HEK293T (cell line): ENCODE results near the gene CISD2.
"Not testable (repeated sequence)": the region's sequence is repeated elsewhere in the genome, so short reads cannot be mapped to it uniquely, and the experiment has no call there.

Experiments
- CTCF ChIA-PET: fragments of 350-600 bp; formaldehyde crosslinking; extraction: SDS; loops from one replicate; lab custom pipeline; 2021; ENCODE audit warnings: antibody characterized with exemption, inconsistent platforms; lab: Yijun Ruan, JAX
- POLR2A ChIA-PET: fragments of 350-600 bp; formaldehyde crosslinking; extraction: SDS; loops from one replicate; lab custom pipeline; 2020; ENCODE audit warnings: antibody characterized with exemption, inconsistent platforms; lab: Yijun Ruan, JAX
- DNase-seq: peaks from one replicate; pipeline ENCODE4 v3.0.0; 2012; ENCODE audit warnings: mixed read lengths; ENCODE audit errors: extremely low spot score
- ARNT ChIP-seq: fragments of 450-650 bp; IDR thresholded peaks from 2 replicates; pipeline ENCODE4 v1.6.1; 2017; ENCODE audit warnings: mild to moderate bottlenecking
- BHLHE40 ChIP-seq: fragments of 450-650 bp; IDR thresholded peaks from 2 replicates; pipeline ENCODE4 v1.6.1; 2016; ENCODE audit warnings: mild to moderate bottlenecking, moderate library complexity, borderline replicate concordance
- CTBP1 ChIP-seq: fragments of 450-650 bp; IDR thresholded peaks from 2 replicates; pipeline ENCODE4 v1.6.1; 2016; ENCODE audit warnings: borderline replicate concordance
- ELF4 ChIP-seq: fragments of 450-650 bp; IDR thresholded peaks from 2 replicates; pipeline ENCODE4 v1.6.1; 2017; ENCODE audit warnings: antibody characterized with exemption
- FOXA1 ChIP-seq: fragments of 450-650 bp; IDR thresholded peaks from 2 replicates; pipeline ENCODE4 v1.6.1; 2016; ENCODE audit warnings: mild to moderate bottlenecking
- FOXK2 ChIP-seq: fragments of 450-650 bp; IDR thresholded peaks from 2 replicates; pipeline ENCODE4 v1.6.1; 2016; ENCODE audit warnings: mild to moderate bottlenecking
- FOXM1 ChIP-seq: fragments of 450-650 bp; IDR thresholded peaks from 2 replicates; pipeline ENCODE4 v1.6.1; 2017; ENCODE audit warnings: mild to moderate bottlenecking, borderline replicate concordance
- HDGF ChIP-seq: fragments of 450-650 bp; IDR thresholded peaks from 2 replicates; pipeline ENCODE4 v1.6.1; 2017; ENCODE audit warnings: antibody characterized with exemption, borderline replicate concordance
- L3MBTL2 ChIP-seq: fragments of 450-650 bp; conservative IDR thresholded peaks from 2 replicates; pipeline ENCODE4 v1.6.1; 2016; ENCODE audit warnings: mild to moderate bottlenecking
- LEF1 ChIP-seq: fragments of 450-650 bp; IDR thresholded peaks from 2 replicates; pipeline ENCODE4 v1.6.1; 2017; ENCODE audit warnings: mild to moderate bottlenecking, borderline replicate concordance
- NFRKB ChIP-seq: fragments of 450-650 bp; IDR thresholded peaks from 2 replicates; pipeline ENCODE4 v1.6.1; 2016; ENCODE audit warnings: mild to moderate bottlenecking, moderate library complexity
- SP1 ChIP-seq: fragments of 450-650 bp; IDR thresholded peaks from 2 replicates; pipeline ENCODE4 v1.6.1; 2017
- SUZ12 ChIP-seq: fragments of 450-650 bp; IDR thresholded peaks from 2 replicates; pipeline ENCODE4 v1.6.1; 2016; ENCODE audit warnings: mild to moderate bottlenecking
- TARDBP ChIP-seq: fragments of 450-650 bp; IDR thresholded peaks from 2 replicates; pipeline ENCODE4 v1.6.1; 2016
- ZNF384 ChIP-seq: fragments of 450-650 bp; IDR thresholded peaks from 2 replicates; pipeline ENCODE4 v1.6.1; 2016
- TF ChIP-seq, protein P1 (sequence below): fragments of 450-650 bp; IDR thresholded peaks from 2 replicates; pipeline ENCODE4 v1.6.1; 2016

Gene CISD2

DNA sequence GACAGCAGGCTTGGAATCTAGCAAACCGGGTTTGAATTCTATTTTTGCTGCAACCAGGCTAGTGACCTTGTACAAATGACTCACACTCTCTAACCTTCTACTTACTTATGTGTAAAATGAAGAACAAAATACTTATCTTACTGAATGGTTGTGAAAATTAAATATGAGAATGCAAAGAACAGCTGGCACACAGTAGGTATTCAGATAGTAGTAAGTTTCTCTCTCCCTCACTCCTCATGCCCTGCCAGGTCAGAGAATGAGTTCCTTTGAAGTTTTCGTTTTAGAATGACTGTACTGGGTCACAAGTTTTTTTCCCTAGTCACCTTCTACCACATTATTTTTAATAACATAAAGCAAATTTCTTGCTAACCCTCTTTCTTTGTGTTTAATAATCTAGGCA is 33.0 kb downstream of the CISD2 start:
- ChIA-PET CTCF (no interaction called here), POLR2A (no interaction called here)
- no peak for TF ChIP-seq LEF1
- no peak for TF ChIP-seq ELF4
- no peak for TF ChIP-seq NFRKB
- TF ChIP-seq BHLHE40: no peak
- no peak for TF ChIP-seq HDGF
- no peak for TF ChIP-seq FOXK2
- no peak for TF ChIP-seq FOXM1
- no peak for TF ChIP-seq SUZ12
- TF ChIP-seq TARDBP: no peak
- TF ChIP-seq FOXA1: no peak
- no peak for DNase-seq

DNA sequence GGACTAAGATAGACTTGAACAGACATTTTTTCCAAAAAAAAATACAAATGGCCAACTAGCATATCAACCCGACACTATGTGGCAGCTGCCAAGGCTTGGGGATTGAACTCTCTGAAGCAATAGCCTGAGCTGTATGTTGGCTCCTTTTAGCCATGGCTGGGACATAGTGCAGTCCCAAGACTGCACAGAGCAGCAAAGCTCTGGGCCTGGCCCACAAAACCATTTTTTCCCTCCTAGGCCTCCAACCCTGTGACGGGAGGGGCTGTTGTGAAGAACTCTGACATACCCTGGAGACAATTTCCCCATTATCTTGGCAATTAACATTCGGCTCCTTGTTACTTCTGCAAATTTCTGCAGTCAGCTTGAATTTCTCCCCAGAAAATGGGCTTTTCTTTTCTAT is 50.1 kb downstream of the CISD2 start:
- TF ChIP-seq BHLHE40 (no peak), ELF4 (no peak), SUZ12 (no peak), L3MBTL2 (no peak), HDGF (no peak), FOXM1 (no peak), SP1 (no peak), FOXK2 (no peak), ARNT (no peak), FOXA1 (no peak), TARDBP (no peak), LEF1 (no peak), NFRKB (no peak), CTBP1 (no peak)
- TF ChIP-seq, protein P1, sequence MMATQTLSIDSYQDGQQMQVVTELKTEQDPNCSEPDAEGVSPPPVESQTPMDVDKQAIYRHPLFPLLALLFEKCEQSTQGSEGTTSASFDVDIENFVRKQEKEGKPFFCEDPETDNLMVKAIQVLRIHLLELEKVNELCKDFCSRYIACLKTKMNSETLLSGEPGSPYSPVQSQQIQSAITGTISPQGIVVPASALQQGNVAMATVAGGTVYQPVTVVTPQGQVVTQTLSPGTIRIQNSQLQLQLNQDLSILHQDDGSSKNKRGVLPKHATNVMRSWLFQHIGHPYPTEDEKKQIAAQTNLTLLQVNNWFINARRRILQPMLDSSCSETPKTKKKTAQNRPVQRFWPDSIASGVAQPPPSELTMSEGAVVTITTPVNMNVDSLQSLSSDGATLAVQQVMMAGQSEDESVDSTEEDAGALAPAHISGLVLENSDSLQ: no peak
- CTCF ChIA-PET: no interaction called here
- POLR2A ChIA-PET: no interaction called here
- no peak for DNase-seq

DNA sequence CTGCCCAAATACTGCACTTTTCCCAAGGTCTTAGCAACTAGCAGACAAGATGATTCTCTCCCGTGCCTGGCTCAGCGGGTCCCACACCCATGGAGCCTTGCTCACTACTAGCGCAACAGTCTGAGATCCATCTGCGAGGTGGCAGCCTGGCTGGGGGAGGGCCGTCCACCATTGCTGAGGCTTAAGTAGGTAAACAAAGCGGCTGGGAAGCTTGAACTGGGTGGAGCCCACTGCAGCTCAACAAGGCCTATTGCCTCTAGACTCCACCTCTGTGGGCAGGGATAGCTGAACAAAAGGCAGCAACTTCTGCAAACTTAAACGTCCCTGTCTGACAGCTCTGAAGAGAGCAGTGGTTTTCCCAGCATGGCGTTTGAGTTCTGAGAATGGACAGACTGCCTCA is 50.9 kb downstream of the CISD2 start:
- POLR2A ChIA-PET, CTCF ChIA-PET, DNase-seq: not testable (repeated sequence)

DNA sequence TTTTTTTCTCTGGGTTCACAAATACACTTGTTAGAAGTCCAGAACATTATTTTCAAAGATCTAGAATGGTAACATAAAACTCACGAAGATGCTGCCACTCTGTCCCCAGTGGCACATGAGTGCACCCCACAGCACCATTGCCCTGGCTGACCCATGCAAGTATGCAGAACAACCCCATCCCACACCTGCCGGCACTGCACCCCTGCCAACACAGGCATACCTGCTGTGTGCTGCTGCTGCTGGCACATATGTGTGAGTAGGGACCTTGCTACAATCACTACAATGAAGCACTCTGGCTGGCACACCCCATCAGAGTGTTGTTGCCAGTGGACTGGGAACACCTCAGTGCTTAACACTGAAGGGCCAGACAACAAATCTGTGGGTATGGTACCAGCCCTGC is 66.9 kb downstream of the CISD2 start:
- CTCF ChIA-PET: no interaction called here
- POLR2A ChIA-PET: no interaction called here
- no peak for TF ChIP-seq ARNT
- no peak for TF ChIP-seq HDGF
- no peak for TF ChIP-seq ELF4
- TF ChIP-seq NFRKB: no peak
- no peak for TF ChIP-seq LEF1
- TF ChIP-seq ZNF384: no peak
- no peak for TF ChIP-seq SP1
- no peak for TF ChIP-seq FOXA1
- no peak for TF ChIP-seq CTBP1
- no peak for TF ChIP-seq TARDBP
- no peak for TF ChIP-seq FOXM1
- no peak for TF ChIP-seq SUZ12
- DNase-seq: no peak

DNA sequence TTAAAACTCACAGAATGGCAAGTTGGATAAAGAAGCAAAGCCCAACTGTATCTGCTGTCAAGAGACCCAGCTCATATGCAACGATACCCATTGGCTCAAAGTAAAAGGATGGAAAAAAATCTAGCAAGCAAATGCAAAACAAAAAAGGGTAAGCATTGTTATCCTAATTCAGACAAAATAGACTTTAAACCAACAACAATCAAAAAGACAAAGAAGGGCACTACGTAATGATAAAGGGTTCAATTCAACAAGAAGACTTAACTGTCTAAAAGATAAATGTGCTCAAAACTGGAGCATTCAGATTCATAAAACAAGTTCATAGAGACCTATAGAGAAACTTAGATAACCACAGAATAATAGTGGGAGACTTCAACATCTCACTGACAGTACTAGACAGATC is 69.3 kb downstream of the CISD2 start:
- POLR2A ChIA-PET, CTCF ChIA-PET, DNase-seq: not testable (repeated sequence)
